Muscle of arm (tissue), 14 donors: ENCODE measurements around the gene ATP8B3. TPM values are rescaled to one million over a fixed set of nuclear protein-coding genes. Genes with fewer than 3 reads are reported as not detected.

Experiments used
- DNase-seq: peaks from one replicate; pipeline ENCODE4 v3.0.0-alpha.2; 2013
- long read RNA-seq, 11 donors: transcript quantifications; one replicate each; lab custom pipeline, GENCODE V29; 2026
- polyA plus RNA-seq, 12 donors: library from polyadenylated mRNA; unstranded; fragments of 120-200 nt; gene quantifications; one replicate each; pipeline ENCODE4 v1.2.1, GENCODE V29; 2013; ENCODE audit not compliant: insufficient read length in 12 of 12

Gene ATP8B3
- polyA plus RNA-seq = 1 to 10 TPM in 2 of 12 donors, under 1 TPM in 8, not detected in 2; 0.41 to 2.8 (median 0.62) TPM
- long read RNA-seq, donor 1 = 0 reads
- long read RNA-seq, donor 2 = 0 reads
- long read RNA-seq, donor 3 = 0 reads
- long read RNA-seq, donor 4 = 0 reads
- long read RNA-seq, donor 5 = 0 reads
- long read RNA-seq, donor 6 = 0 reads
- long read RNA-seq, donor 7 = 0 reads
- long read RNA-seq, donor 8 = 0 reads
- long read RNA-seq, donor 9 = 0 reads
- long read RNA-seq, donor 10 = 0 reads
- long read RNA-seq, donor 11 = 0 reads

- no peak for DNase-seq
Observed at GRCh38 chr19:1811942-1812425, at the start of gene ATP8B3. ATP8B3 (minus strand) TSS chr19:1812276; CDS start chr19:1811736, 540 bp downstream.

- no peak for DNase-seq
Observed at GRCh38 chr19:1861599-1862031, 49.5 kb upstream of the ATP8B3 start.

GRCh38 chr19:1860821-1861598, 48.9 kb upstream of the ATP8B3 start:
- DNase-seq = no peak

- peak; percentile 80 for DNase-seq
Observed at GRCh38 chr19:1860042-1860775, 48.1 kb upstream of the ATP8B3 start.

GRCh38 chr19:1859331-1859781, 47.3 kb upstream of the ATP8B3 start:
- DNase-seq = no peak

GRCh38 chr19:1858412-1859081, 46.5 kb upstream of the ATP8B3 start:
- DNase-seq = no peak

GRCh38 chr19:1857648-1858326, 45.7 kb upstream of the ATP8B3 start:
- DNase-seq = no peak

GRCh38 chr19:1856698-1857603, 44.9 kb upstream of the ATP8B3 start:
- no peak for DNase-seq

GRCh38 chr19:1856345-1856697, 44.2 kb upstream of the ATP8B3 start:
- DNase-seq = no peak

- no peak for DNase-seq
Observed at GRCh38 chr19:1855828-1856255, 43.8 kb upstream of the ATP8B3 start.

- DNase-seq = no peak
Observed at GRCh38 chr19:1855040-1855827, 43.2 kb upstream of the ATP8B3 start.

- no peak for DNase-seq
Observed at GRCh38 chr19:1854542-1855039, 42.5 kb upstream of the ATP8B3 start.

GRCh38 chr19:1854039-1854541, 42.0 kb upstream of the ATP8B3 start:
- DNase-seq = no peak

- DNase-seq = no peak
Observed at GRCh38 chr19:1853295-1854038, 41.4 kb upstream of the ATP8B3 start.

GRCh38 chr19:1852581-1853128, 40.6 kb upstream of the ATP8B3 start:
- DNase-seq = no peak

GRCh38 chr19:1851654-1852580, 39.8 kb upstream of the ATP8B3 start:
- no peak for DNase-seq
